Measurements from ENCODE around the gene VAC14.

- no peak for TF ChIP-seq CTCF (IDR thresholded peaks at IDR 0.05)
- no peak for TF ChIP-seq ZFX (IDR thresholded peaks at IDR 0.05; ENCODE audit: borderline replicate concordance)
Observed at GRCh38 chr16:70661918-70662641, 138.9 kb downstream of the VAC14 start.
